ENCODE measurements around the gene ST6GALNAC3.
"Not testable (repeated sequence)": the region's sequence is repeated elsewhere in the genome, so short reads cannot be mapped to it uniquely, and the experiment has no call there.

ST6GALNAC3 gene

DNA sequence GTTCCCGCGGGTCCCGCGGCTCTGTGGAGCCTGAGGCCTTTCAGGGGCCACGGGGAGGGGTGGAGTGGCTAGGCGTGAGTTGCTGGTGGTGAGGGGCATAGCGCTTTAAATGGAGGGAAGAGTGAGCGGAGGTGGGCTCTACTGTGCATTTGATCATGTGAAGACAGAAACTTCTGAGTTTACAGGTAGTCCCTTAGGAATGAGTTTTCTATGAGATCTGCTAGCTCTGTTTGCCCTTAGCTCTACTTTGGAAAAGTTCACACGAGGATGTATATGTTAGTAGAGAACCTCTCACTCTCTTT lies 593 bp downstream of the ST6GALNAC3 start:
- no peak for DNase-seq

DNA sequence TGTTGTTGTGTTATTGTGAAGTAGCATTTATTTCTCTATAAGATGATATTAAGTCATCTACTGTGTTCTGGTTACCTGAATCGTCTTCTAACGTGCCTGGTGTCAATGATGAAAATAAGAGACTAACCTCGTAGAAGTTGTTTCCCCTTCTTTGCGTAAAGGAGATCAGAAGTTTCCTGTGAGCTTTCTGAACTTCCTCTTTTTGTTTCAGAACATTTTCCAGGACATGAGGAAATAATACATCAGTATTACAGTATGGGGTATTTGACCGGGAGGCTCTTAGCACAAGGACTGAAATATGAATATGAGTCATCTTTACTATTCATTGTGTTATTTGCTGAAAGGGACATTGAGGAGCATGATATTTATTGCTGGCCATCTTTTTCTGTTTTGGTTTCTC lies 1.3 kb downstream of the ST6GALNAC3 start:
- DNase-seq: no peak

DNA sequence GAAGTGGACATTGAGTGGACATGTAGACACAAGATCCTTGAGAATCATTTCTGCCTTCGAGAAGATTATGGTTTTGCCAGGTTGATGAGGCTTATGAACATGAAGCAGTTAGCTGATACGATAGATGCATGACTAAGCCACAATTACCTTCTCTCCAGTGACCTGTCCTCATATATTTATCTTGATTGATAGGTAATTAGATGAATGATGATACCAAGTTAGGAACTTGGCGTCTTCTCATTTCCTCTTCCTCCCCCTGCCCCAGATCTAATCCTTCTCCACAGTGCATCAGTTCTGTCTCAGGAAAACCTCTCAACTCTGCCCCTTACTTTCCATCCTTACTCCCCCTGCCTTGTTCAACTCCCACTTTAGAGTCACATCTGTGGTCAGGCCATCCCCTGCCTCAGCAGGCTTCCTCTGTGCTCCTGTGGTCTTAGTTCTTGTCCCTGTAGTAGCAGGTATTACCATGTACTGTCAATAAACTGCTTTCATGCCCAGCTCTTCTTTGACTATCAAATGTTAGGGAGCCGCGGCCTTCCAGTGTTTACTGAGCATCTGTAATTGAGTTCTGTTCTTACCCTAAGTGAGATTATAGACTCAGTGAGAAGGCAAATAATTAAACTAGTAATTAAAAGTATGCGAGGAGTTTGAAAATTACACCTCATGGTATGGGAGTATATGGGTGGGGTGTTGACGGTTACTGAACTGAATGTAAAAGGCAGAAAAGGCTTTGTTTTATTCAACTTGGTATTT lies 5.1 kb downstream of the ST6GALNAC3 start:
- no peak for DNase-seq

DNA sequence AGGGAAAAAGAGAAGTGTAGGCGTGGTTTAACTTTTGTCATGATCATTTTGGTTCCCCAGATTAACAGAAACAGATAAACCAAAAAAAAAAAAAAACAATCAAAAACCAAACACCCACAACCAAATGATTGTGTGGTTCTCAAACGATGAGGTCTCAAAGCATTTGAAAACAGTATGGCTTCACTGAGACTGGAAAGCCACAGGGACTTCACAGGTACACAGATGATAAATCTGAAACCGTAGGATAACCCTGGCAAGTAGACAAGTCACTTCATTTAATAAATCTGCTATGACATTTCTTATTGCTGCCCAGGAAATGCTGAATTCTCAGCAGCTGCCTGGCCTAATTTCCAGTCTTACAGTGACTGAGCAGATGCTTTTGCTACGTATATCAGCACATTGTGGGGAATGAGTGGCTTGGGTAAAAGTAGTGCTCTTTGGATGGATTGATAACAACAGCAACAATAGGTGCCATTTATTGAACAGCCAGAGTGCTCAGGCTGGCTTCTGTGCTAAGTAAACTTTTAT lies 6.1 kb downstream of the ST6GALNAC3 start:
- DNase-seq: no peak

DNA sequence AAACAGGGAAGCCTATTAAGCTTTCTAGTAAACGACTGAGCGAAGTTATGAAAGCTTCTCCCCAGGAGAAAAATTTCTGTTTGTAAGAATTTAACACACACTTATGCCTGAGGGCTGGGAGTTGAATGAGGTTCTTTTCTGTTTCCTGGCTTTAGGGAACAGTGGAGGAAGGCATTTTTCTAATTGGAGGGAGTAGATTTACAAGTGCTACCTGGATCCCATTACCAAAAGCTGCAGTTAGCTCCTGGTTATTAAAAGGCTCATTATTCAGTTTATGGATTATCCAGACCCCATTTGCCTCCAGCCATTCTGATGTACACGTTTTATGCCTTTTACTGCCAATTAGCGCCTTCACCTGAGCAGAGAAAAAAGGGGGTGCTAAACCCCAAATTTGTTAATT lies 7.5 kb downstream of the ST6GALNAC3 start:
- no peak for DNase-seq

DNA sequence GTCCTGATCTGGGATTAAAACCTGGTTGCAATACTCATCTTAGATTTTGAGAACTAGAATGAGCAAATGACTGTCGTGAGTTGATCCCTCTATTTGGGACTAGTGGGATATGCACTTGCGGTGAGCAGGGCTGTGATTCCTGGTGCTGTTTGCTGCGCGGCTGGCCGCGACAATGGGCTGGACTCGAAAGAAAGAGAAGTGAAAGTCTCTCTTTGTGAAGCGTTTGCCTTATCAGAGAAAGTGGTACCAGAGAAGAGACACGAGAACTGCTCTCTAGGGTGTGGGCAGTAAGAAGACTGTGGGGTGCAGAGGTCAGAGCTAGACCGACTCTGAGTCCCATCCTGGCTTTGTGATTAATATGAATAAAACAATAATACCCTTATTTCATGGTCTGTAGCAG lies 8.6 kb downstream of the ST6GALNAC3 start:
- no peak for DNase-seq

DNA sequence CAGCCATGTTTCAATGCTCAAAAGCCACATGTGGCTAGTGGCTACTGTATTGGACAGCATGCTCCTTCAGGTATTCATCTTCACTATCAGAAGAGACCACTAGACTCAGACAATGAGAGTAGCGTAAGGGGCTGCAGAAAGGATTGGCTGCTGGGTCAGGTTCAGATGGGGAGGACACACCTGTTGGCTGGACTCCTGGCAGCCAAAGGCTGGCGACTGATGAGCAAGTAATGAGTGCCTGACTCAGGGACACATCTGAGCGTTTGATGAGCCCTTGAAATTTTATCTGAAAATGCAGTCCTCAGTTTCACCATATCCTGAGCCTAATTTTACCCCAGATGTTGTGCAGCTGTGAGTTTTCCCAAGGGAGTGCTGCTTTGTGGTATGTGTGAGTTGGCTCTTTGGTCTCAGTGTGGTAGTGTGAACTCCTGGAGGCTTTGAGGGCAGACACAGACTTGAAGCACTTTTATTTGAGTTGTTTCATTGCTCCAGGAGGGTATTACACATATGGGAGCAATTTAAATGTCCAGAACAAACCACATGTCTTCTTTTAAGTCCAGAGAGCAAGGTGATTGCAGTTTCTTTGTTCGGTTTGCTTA lies 9.6 kb downstream of the ST6GALNAC3 start:
- DNase-seq: no peak

DNA sequence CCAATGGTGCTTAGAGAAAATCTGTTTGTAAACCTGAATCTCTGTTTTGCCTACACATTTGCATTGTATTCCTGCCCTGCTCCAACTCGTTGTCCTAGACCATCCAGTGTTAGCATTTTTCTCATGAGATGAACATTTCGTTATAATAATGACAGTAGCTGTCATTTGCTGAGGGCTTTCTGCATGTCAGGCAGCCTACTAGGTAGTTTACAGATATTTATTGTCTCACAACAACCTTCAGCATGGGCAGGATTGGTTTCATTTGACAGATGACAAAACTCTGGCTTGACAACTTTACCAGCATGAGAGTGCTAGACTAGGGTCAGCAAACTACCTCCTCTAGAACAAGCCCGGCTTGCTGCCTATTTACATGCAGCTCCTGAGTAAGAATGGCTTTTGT lies 10.1 kb downstream of the ST6GALNAC3 start:
- DNase-seq: no peak

DNA sequence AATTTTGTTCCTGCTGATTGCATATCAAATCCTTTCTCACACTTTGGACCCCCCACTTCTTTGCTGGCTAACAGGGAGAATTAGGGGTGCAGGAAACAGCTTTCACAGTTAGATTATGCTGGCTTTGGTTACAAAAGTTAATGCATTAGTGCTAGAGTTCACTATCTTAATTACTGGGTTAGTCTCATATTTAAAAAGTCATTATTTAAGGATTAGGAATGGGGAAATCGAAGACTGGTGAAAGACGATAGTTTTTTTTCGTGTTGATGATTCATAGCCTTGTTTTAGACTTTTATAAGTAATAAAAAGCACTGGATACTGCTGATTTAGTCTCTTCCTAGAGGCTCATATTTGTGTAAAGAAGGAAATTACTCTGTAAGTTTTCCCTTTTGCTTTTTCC lies 11.6 kb downstream of the ST6GALNAC3 start:
- DNase-seq: no peak

DNA sequence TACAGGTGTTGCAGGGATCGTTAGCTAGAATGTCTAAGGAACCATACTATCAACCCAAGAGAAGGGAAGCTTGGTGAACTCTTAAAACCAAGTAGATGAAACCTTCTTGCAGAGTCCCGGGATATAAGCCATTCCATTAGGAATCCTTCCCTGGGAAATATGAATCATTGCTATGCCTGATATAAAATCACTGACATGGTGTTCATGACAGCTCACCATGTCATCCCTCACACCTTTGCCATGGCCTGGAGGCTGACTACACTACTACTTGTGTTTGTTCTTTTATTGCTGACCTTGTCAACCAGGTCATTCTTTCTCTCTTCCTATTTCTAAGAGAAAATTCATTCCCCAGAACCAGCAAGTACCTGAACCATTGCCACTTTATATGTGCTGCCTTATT lies 12.1 kb downstream of the ST6GALNAC3 start:
- no peak for DNase-seq

DNA sequence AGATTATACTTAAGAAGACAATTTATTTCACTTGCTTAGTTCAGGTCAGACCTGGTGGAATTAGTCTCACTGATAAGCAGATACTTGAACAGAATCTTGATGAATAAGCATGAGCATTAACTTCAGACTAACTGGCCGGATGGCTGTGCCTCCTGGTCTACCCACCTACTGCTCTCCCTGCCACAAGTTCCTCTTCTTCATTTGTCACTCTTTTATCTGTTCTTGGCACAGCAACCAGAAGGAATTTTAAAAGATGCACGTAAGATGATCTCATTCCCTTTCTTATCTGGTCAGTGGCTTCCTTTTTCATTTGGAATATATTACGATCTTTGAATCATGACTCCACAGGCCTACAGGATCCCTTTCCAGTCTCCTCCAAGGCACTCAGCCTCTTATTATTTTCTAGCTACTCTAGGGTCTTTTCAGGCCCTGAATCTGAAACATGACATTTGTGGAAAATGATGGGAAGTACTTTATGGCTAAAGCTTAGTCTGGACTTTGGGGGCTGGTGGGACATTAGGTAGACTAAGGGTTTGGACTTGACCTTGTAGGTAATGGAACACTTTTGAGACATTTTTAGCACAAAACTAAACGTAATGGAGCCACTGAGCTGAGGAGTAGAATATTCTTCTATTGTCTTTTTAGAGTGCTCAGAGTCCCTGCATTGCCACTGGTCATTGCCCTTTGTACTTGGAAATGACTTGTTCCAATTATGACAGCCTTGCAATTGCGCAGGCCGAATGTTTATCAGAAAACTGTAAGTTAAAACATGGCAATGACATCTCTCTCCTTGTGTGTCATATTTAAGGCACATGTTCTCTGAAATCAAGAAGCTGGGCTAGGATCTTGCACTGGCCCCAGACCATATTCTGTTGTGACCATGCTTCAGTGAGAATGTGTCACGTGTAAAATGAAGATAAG lies 16.0 kb downstream of the ST6GALNAC3 start:
- DNase-seq: no peak

DNA sequence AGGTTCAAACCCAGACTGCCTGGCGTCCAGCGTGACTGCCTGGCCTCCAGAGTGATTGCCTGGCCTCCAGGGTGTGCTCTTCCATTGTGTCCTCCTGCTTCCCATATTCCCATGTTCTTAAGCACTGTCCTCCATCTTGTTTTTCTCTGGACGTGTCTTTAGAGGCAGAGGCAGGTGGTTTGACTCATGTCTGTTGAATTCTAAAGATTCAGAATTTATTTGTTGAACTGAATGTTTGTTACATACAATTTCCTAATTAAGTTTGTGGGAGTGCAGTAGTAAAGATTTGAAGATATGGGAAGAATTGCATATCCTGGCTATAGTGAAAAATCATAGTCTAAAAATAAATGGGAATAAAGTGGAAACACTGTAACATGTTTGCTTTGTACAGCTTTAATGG lies 18.3 kb downstream of the ST6GALNAC3 start:
- no peak for DNase-seq

DNA sequence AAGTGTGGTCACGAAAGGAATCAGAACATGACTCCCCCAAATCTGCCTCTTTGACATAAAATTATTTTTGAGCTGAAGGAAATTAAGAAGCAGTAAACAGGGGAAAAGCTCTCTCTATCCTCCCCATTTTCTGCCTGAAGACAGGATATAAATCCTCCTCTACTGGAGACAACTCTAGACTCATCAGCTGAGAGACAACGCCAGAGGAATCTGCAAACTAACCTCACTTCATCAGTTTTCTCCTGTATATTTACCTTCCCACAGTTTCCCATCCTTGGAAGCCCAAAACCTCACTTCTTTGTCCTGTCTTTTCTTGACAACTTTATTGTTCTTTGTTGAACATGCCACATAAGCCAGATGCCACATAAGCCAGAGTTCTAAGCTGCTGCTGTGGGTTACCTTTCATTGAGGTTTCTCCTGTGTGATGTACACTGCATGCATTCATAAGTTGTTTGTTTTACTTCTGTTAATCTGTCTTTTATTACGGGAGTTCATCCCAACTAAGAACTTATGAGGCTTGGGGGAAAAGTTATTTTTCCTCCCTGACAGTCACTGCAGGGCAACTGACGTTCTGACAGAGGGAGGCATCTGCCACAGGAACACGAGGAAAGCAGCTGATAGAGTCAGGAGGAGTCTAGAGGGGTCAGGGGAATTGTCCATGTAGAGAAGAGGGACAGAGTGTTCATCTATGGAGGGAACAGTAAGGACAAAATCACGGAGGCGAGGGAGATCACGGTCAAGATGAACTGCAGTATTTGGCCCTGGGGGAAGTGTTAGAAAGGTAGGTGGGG lies 19.2 kb downstream of the ST6GALNAC3 start:
- DNase-seq: no peak

DNA sequence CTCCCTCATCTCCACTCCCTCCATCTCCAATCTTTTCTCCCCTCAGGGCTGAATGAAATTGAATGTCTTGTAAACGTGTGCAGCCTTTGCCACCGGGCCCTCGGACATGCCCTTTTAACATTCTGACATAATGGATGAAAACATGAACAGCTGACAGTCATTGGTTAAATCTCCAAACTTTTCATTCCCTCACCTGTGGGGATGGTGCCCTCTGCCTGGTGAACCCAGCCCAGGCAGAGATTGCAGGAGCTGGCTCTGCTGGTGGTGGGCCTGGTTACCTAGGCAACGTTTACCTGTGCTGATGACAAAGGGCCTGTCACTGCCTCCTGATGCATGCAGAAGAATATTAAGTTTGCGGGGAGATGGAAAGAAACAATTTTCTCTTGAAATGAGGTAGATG lies 21.3 kb downstream of the ST6GALNAC3 start:
- DNase-seq: no peak

DNA sequence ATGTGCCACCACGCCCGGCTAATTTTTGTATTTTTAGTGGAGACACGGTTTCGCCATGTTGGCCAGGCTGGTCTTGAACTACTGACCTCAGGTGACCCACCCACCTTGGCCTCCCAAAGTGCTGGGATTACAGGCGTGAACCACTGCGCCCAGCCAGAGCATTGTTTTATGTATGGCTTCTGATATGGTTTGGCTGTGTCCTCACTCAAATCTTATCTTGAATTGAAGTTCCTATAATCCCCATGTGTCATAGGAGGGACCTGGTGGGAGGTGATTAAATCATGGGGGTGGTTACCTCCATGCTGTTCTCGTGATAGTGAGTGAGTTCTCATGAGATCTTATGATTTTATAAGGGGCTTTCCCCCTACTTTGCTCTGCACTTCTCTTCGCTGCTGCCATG lies 22.5 kb downstream of the ST6GALNAC3 start:
- DNase-seq: not testable (repeated sequence)

DNA sequence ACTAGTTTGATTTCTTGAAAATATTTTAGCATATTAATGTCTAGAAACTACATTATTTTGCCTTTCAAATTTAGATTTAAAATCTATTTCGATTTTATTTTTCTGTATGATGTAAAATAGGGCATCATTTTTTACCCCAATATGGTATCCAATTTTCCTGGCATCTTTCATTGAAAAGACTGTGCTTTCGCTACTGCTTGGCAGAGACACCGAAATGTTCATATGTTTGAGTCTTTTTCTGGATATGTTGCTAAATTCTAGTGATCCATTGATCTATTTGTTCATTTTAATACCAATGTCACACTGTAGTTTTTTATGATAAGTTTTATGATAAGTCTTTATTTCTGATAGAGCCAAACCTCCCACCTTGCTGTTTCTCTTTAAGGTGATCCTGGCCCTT lies 24.3 kb downstream of the ST6GALNAC3 start:
- DNase-seq: no peak

DNA sequence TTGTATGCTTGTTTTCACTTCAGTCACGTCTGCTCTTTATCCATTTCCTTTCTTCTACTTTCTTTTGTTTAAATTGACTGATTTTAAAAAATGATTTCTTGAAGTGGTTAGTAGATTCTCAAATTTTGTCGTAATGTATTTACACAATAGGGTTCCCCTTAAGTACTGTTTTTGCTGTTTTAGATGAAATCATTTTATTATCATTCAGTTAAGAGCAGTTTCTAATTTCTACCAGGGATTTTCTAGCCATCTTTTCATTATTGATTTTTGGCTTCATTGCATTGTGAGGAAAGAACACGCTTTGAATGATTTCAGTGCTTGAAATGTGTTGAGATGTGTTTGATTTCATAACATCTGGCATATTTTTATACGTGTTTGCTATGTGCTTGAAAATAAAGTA lies 27.0 kb downstream of the ST6GALNAC3 start:
- DNase-seq: no peak

DNA sequence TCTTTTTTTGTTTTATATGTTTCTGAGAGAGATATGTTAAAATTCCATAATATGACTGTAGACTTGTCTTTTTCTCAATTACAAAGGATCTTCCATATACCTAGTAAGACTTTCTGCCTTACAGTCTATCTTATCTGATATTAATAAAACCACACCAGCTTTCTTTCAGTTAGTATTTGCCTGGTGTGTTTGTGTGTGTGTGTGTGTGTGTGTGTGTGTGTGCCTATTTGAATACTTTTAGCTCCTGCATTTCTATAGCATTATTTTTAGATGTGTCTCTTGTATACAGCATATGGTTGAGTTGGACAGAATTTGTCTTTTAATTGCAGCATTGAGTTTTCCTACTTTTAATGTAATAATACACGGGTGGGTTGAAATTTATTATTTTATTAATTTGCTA lies 27.5 kb downstream of the ST6GALNAC3 start:
- no peak for DNase-seq

DNA sequence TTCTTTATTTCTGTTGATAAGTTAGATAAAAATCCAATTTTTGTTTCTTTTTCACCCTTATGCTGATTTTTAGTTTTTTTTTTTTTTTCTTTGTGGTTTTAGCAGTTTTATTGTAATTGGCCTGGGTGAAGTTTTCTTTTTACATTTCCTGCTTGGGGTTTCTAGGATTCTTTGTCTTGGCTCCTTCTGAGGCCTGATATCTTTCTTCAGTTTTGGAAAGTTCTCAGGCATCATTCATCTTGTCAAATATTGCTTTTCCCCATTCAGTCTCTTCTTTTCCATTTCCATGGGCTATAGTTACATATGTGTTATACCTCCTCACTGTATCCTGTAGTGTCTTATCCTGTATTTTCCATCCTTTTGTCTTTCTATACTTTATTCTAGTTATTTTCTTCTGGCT lies 28.5 kb downstream of the ST6GALNAC3 start:
- DNase-seq: no peak

DNA sequence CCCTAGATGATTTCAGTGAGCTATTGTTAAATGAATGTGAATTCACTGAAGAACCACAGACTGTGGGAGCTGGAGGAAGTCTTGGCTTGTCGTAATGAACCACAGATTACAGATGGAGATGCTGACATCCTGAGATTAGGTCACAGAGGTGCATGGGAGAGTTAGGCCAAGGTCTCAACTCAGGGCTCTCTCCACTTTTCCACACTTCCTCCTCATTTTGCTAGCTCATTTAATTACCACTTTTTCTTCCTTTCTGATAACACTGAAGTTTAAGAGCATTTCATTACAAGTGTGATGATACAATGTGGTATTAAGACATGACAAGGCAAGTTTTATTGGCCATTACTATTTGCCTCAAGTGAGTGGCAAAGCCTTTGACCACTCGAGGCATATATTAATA lies 30.8 kb downstream of the ST6GALNAC3 start:
- no peak for DNase-seq

DNA sequence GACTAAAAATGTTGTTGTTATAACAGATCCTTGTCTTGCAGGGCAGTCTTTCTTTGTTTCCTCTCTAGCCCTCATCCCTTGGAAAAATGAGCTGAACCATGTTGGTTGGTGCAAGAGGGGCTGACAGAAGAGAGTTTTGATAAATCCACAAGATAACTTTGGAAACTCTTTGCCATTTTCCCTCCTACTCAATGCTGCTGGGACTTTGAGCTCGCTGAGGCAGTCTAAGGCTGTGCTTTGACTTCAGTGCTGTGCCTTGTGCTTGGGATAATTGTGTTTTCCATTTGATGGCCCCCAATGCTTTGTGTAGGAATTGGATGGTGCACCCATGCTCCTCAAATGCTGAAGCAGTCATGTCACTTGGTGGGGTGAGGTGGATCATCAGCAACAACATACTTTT lies 31.7 kb downstream of the ST6GALNAC3 start:
- no peak for DNase-seq

DNA sequence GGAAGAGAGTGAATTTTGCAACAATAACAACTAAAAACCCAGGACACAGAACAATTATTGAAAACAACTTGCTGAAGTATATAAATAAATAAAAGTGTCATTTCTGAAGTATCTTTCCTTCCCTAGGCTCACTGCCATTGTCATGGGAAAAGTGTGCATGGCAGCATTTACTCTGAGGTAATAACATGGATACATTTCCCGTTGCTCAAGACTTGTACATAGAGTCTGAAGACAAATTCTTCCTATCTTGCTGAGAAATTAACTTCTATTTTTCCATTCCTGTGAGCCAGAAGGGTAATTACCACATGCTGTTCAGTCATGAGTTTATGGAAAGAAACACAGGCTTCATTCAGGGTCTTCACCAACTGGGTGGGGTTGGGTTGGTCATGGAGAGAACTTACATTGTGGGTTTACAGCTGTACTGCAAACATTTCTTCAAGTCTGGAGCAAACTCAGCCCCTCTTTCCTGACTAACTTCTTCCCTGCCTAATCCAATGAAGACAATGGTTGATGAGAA lies 32.2 kb downstream of the ST6GALNAC3 start:
- DNase-seq: no peak

DNA sequence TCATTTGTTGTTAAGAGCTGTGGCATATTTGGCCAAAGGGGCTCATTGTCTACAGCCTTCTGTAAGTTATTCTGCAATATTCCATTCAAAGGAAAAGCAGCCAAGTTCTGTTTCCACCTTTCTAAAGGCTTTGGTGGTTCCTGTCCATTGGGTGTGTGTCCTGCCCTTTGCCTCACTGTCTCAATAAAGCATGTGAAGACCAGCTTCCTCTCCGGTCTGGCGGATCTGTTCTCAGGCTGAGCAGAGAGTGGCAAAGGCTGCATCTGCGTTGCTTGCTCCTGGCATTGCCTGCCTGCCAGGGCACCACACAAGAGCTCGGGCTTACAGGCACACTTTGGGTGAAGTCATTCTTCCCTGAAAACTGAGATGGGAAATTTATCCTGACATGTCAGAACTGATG lies 34.9 kb downstream of the ST6GALNAC3 start:
- no peak for DNase-seq

All from DMS 273 treated with DMSO at 0.1 percent for 48 hours (cell line).